HS-27A (cell line): ENCODE data around the gene ABCG1.

Source experiments
- DNase-seq: peaks from one replicate; pipeline ENCODE4 v3.0.0-alpha.2; 2012; ENCODE audit warnings: low read depth, missing footprints

ABCG1 gene

DNA sequence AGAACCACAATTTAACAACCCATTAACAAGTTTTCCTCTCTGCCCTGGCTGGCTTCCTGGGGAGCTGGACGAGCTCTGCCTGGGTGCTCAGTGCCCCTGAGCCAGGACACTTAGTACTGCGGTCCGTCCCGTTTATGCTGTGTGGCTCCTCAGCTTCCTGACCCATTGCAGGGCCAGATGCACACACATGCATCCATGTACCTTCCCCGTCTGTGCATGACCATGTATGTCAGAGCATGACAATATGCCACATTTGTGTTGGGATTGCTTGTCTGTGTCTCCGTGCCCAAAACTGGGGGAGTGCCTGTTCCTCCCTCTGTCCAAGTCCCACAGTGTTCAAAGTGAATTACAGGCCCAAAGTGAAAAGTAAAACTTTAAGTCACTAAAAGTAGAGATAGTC lies 106.0 kb downstream of the ABCG1 start:
- no peak for DNase-seq

DNA sequence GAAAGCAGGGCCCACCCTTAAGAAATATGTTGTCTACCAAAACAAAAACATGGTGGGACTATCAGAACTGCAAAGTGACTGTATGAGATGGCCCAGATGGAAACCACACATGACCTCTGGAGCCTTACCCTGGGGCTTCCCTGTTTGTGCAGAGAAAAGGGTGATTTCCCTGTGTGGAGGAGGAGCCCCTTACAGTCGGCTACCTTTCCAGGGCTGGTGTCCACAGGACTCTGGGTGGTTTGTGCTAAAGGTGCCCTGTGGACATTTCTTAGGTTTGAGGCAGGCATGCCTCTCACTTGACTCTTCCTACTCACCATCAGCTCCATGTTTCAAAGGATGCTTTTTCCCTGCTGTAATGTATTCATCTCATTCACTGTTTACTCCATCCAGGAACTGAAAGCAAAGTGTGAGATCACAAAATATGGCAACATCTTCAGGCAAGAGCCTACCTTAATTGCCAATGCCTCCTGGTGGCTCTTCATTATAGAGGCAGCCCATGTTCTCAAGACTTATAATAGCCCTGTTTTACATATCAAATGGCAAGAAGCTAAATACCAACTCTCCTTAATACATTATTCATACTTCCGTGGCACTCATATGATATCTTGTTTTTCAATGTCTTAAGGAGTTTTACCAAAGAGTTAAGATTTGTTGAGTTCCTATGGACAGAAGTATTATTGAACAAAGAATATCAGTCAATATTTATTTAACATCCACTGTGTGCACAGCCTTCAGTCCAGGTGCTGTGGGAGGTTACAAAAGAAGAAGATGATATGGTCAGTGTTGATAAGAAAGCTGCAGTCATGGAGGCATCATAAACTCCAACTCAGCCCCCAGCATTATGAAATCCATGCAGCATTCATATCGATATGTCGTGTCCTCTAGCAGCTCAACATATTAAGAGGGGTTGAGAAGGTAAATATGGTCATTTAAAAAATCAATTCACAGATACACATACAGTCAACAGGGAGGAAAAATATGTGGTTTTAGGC lies 111.7 kb downstream of the ABCG1 start:
- no peak for DNase-seq

DNA sequence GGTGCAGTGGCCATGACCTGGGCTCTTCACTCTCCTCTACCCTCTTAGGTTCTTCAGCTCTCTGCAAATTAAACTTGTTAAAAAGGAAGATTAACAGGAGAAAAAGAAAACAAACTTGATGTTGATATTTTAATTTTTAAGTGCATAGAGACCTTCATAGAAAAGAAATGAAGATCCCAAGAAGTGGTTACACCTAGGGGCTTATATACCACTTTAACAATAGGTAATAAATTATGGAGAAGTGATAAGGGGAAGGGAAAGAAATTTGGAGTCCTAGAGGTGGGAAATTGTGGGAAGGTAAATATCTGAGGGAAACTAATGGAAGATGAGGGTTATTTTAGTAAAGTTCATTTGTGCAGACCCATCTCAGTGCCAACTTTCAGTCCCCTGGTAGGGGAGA lies 112.7 kb downstream of the ABCG1 start:
- DNase-seq: no peak

DNA sequence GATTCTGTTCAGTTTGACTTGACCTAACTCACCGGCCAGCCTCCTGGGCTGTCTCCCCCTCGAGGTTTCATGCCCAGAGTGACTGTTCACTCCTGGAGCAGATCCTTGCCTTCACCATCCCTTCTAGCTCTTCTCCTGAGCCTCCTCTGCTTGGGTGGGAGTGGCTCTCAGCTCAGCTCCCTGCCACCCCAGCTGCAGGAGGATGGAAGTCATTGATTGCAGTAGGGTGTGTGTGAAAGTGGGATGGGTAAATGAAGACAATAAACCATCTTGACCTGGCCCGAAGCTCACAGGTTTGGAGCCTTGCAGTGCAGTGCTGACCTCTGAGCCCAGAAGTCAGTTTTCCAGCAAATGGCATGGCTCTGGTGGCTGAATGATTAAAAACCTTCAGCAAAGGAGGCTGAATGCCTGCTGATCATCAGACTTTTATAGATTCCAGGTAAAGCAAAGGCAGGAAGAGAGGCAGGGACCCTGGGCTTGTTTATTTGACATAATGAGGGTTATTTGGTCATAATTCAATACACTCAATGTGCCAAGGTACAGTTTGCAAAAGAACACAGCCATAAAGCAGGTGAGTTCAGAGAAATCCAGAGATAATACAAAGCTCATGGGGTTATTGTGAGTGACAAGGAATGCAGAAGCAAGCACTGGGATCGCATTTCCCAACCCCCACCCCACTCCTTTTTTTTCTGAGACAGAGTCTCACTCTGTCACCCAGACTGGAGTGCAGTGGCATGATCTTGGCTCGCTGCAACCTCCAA lies 113.8 kb downstream of the ABCG1 start:
- no peak for DNase-seq

DNA sequence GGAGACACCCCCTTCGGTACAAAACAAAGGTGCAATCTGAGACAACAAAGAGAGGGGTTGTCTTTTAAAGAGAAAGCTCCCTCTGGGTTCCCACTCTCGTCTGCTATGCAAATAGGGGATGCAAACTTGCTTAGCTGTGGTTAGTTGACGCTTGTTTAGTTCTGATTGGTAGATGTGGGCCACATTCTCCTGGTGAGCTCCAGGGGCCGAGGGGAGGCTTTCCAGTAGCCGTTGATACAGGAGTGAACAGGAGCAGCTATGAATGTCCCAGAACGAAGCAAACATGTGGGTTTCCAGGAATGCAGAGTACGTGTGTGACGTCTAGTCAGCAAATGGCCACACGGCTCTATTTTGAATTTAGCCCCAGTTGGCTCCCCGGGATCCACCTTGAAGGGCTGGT lies 117.1 kb downstream of the ABCG1 start:
- DNase-seq: no peak

DNA sequence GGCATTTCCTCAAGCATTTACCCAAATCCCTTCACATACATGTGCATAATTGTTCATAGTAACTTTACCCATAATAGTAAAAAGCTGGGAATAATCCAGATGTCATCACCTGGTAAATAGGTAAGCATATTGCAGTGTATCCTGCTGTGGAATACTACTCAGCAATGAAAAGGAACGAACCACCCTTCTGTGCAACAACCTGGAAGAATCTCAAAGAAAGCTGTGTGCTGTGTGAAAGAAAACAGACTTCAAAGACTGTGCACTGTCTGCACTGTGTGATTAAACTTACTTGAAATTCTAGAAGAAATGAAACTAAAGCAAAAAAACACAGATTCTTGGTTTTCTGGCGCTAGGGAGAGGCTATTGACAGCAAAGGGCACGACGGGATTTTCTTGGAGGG lies 118.3 kb downstream of the ABCG1 start:
- no peak for DNase-seq

DNA sequence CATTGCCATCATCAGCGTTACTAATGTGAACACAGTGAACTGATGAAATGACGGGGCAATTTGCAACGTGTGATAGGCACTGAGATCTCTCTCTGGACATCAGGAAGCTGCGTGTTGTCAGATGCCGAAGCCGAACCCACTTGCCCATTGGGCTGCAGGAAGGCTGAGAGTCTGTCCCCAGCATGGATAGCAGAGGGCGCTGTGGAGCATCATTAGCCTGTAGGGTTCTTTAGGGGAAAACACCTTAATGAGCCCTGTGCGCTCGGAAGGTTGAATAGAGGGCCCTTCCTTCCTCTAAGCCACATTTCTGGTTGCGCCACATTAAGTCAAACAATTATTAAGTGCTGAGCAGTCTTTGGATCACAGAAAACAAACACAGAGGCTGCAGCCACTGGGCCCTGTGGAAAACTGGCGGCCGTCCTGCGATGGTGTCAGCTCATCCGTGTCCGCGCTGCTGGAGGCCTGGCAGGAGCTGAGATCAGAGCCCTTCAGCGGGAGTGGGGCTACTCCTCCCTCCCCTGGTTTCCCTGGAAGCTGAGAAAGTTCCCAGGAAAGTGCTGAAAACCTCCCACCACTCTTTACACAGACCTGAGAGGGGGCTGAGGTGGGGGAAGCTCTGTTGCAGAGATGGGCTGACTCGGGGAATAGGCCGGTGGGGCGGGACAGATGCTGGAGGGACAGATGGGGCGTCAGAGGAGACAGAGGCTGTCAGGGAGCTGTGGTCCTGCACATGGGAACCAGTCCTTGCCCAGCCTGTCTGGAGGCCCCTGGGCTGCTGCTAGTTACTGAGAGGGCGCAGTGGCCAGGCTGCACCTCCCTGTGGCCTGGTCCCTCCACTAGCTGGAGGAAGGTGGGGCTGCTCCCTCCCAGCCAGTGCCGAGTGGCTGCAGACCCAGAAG lies 119.1 kb downstream of the ABCG1 start:
- no peak for DNase-seq

DNA sequence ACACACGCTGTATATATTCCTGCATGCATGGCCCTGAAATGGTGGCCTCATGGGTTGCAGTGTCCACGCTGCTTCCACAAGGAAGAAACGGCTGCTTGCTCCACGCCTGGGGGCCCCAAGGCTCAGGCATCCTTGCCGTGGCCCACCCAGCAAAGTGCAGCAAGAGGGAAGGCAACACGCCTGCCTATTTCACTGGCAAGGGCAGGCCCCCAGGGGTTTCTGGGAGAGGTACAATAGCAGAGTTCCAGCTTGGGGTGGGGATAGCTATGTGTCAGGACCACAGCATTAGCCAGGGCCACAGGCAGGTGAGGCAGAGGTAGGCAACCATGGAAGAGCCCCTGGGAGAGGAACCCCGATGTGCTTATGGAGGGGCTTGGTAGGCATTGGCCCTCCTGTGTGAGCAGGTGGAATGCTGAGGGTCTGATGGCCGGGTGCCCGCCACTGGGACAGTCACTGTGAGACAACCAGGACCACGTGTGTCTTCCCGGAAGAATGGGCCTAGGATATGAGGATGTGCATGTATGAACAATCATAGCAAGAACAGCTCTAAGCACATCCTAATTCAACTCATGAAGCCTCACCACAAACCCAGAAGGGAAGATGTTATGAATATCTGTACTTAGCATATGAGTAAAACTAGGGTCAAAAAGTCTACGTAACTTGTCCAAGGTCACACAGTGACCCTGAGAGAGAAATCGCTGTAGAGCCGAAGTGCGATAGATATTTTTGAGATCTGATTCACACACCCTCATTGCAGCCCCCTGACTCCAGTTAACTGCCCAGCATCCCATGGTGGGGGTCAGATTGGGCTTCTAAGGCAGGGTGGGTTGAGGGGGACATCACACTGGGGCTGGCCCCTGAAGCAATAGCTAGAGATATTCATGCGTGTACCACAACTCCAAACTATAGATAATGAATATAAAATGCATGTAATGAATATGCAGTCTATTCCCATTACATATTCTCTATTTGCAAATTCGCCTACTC lies 120.1 kb downstream of the ABCG1 start:
- no peak for DNase-seq

DNA sequence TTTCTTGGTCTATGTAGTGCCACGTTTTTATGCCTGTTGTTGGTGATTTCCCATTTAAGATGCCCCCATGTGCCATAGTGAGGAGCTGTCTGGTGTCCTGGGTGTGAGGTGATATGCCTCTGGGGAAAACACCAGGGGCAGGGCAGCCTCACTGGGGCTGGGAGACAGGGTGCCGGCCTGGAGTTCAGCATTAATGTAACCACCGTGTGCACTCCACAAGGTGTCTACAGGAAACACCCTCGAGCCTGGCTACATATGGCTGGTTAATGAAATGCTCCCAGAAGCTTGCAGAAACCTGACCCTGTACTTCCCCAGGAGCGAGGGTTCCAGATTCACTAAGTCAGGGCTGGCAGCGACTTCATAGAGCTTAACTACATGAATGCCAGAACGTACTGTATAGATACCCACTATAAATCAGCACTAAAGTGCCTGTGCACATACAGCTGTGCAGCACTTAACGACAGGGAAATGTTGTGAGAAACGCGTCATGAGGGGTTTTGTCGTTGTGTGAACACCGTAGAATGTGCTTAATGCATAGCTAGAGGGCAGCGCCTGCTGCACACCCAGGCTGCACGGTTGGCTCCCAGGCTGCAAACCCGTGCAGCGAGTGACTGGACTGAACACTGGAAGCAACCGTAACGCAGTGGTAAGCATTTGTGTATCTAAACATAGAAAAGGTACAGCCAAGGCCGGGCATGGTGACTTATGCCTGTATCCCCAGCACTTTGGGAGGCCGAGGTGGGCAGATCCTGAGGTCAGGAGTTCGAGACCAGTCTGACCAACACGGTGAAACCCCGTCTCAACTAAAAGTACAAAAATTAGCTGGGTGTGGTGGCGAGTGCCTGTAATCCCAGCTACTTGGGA lies 121.5 kb downstream of the ABCG1 start:
- DNase-seq: no peak

DNA sequence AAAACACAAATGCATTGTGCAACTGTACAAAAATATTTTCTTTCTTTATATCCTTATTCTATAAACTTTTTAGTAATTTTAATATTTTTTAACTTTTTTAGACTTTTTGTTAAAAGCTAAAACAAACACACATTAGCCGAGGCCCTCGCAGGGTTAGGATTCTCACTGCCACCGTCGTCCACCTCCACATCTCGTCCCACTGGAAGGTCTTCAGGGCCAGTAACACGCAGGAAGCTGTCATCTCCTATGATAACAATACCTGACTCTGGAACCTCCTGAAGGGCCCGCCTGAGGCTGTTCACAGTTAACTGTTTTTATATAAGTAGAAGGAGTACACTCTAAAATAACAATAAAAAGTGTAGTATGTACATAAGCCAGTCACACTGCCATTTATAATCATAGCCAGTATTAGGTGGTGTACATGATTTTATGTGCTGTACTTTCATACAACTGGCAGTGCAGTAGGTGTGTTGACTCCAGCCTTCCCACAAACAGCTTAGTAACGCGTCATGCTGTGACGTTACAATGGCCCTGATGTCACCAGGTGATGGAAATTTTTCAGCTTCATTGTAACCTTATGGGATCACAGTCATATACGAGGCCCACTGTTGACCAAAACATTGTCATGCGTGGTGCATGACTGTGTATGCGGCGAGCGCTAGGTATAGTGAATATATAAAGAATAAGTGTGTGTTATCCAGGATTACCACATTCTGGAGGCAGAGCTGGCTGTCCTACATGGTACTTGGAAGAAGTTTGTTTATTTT lies 123.0 kb downstream of the ABCG1 start:
- no peak for DNase-seq

DNA sequence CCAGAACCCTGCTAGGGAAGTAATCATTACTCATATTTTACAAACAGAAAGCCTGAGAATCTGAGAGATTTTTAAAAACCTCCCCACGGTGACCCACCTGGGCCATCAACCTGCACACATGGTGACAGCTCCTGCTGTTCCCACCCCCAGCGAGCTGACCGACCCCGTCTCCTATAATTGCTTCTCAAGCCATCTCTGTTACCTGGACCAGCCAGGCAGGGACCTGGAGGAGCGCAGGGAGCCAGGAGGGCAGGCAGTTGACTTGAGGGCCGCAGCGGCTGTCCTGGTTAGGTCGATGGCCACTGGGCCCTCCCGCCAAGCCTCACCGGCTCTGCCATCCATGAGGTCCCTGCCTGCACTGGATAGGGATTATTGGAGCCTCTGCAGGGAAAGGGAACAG lies 124.2 kb downstream of the ABCG1 start:
- no peak for DNase-seq

DNA sequence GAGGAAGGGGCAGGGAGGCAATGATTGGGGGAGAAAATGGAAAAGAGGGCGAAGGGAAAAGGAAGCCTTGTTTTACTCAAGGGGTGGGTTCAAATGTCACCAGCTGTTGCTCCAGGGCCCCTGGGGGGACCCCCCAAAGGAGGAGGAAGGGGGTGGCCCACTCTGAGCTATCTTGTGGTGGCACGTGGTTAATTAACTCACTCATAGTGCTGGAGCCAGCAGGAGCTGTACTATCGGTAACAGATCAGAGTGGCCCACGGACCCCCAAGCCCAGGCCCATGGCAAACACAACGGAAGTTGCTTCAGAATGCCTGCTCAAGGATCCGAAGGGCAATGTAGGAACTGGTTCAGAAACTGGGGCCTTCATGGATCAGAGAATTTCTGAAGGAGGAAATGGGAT lies 124.6 kb downstream of the ABCG1 start:
- no peak for DNase-seq

DNA sequence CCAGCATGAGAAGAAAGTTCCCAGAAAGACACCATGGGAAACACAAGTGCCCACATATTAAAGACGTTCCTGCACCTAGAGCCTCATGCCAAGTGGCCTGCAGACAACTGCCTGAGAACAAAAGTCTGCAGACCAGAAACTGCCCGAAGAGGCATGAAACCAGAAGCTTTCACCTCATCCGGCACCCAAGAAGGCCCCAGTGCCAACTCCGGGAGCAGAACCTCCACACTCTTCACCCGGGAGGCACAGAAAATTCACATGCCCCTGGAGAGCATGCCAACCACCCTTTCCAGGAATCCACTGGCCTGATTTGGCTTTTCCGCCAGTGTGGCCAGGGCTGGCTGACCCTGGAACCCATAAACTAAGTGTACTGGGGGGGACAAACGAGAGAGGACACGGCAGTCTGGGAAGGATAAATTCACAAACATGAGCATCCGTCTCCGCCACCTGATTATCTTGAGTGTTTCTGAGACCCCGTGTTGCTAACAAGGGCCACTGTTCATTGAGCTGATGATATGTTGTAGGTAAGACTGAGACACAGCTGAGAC lies 125.1 kb downstream of the ABCG1 start:
- DNase-seq: no peak

DNA sequence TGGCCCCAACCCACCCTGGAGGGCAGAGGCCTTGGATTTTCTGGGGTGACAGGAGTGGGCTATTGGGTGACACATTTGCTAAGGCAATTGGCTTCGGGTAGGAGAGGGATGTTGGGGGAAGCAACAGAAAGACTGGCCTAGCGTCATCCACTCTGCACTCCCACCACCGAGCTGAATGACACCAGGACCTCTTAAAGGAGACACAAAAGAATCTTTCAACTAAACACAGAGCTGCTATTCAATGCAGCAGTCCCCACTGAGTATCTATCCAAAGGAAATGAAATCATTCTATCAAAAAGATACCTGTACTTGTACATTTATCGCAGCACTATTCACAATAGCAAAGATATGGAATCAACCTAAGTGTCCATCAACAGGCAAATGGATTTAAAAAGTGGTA lies 125.7 kb downstream of the ABCG1 start:
- DNase-seq: no peak

DNA sequence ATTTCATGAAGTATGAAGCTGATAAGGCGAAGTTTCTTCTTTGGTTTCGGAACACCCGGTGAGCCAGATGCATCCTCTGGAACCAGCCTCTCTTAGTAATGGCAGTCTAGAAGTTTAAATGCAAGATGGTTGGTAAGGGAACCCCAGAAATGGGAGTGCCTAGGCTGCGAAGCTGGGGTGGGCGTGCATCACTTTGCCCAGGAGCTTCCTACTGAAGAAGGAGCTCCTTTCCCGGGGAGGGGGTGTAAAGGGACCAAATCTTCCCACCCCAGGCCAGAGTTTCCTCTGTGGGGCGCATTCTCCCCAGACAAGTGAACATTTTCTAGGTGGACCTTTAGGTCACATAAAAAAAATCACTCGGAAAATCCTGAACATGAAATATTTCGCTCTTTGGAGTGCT lies 127.5 kb downstream of the ABCG1 start:
- DNase-seq: no peak
